Smooth muscle cell (in vitro differentiated cells): ENCODE results near the gene TEAD4. TPM values are rescaled to one million over a fixed set of nuclear protein-coding genes. Genes with fewer than 3 reads are reported as not detected.

Experiments used
- DNase-seq: peaks from one replicate; lab custom pipeline; 2025; ENCODE audit not compliant: unreplicated experiment; lab: John Stamatoyannopoulos, UW
- H2AFZ ChIP-seq: fragments of 200-600 bp; sonication (generic); 2 replicates; pipeline ENCODE4 v1.6.0; 2016; ENCODE audit warnings: antibody characterized with exemption, low read depth, mild to moderate bottlenecking
- H3F3A ChIP-seq: fragments of 200-600 bp; sonication (generic); 2 replicates; pipeline ENCODE4 v1.6.0; 2017; ENCODE audit warnings: antibody characterized with exemption, low read depth
- H3K27ac ChIP-seq: fragments of 200-600 bp; sonication (generic); 2 replicates; pipeline ENCODE4 v1.5.1; 2016; ENCODE audit warnings: low read depth, mild to moderate bottlenecking
- H3K27me3 ChIP-seq: fragments of 200-600 bp; sonication (generic); 2 replicates; pipeline ENCODE4 v1.6.1; 2016; ENCODE audit warnings: low read depth, mild to moderate bottlenecking
- H3K36me3 ChIP-seq: fragments of 200-600 bp; sonication (generic); 2 replicates; pipeline ENCODE4 v1.5.1; 2016; ENCODE audit warnings: low read depth
- H3K4me1 ChIP-seq: fragments of 200-600 bp; sonication (generic); 2 replicates; pipeline ENCODE4 v1.5.1; 2016; ENCODE audit warnings: low read depth
- H3K4me2 ChIP-seq: fragments of 200-600 bp; sonication (generic); 2 replicates; pipeline ENCODE4 v1.6.0; 2016; ENCODE audit warnings: mild to moderate bottlenecking
- H3K4me3 ChIP-seq: fragments of 200-600 bp; sonication (generic); 2 replicates; pipeline ENCODE4 v1.5.1; 2016; ENCODE audit warnings: mild to moderate bottlenecking
- H3K79me2 ChIP-seq: fragments of 200-600 bp; sonication (generic); 2 replicates; pipeline ENCODE4 v1.6.0; 2016; ENCODE audit warnings: low read depth, mild to moderate bottlenecking
- H3K9ac ChIP-seq: fragments of 200-600 bp; sonication (generic); 2 replicates; pipeline ENCODE4 v1.6.0; 2016; ENCODE audit warnings: low read depth
- H3K9me3 ChIP-seq: fragments of 200-600 bp; sonication (generic); replicated peaks from 2 replicates; pipeline ENCODE4 v1.5.1; 2016; ENCODE audit warnings: low read depth
- H4K20me1 ChIP-seq: fragments of 200-600 bp; sonication (generic); 2 replicates; pipeline ENCODE4 v1.6.0; 2016; ENCODE audit warnings: low read depth
- WGBS: methylation state at CpG from one replicate; pipeline ENCODE4 v1.1.7; 2016; ENCODE audit warnings: low lambda C conversion rate; 5-methylcytosine and 5-hydroxymethylcytosine counted together
- polyA plus RNA-seq: library from polyadenylated mRNA; unstranded; fragments of >200 nt; fragmentation: Nextera tagmentation; extraction: Ambion mirVana; gene quantifications from 2 replicates; pipeline ENCODE4 v1.2.1, GENCODE V29; 2016
- total RNA-seq: library from RNA; depleted of rRNA; stranded (reverse); fragments of >200 nt; gene quantifications from 2 replicates; pipeline ENCODE4 v1.2.3, GENCODE V29; 2014
- TF ChIP-seq, protein P1 (sequence below): fragments of 200-600 bp; sonication (generic); IDR thresholded peaks from 2 replicates; pipeline ENCODE4 v1.5.1; 2017; ENCODE audit warnings: borderline replicate concordance, mild to moderate bottlenecking, antibody characterized with exemption; ENCODE audit not compliant: insufficient read depth, poor library complexity, severe bottlenecking

The TEAD4 gene
- total and polyA plus RNA-seq, 2 experiments from 2014 or later: 12.0 to 14.3 TPM

DNA sequence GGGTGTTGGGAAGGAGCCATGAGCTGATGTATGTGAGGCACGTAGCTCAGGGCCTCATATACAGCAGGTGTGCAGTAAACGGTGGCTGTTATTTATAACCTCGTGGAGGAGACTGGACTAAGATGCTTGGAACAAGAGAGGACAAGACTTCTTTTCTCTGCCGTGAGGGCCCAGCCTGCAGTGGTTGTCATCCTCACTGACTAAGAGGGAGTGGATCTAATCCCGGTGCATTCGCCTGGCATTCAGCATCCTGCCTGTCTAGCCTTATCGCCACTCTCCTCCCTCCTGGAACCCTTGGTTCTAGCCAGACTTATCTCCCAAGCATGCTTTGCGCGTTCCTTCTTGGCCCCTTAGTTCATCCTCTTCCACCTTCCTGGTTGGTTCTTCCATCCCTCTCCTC, 121.9 kb downstream of the TEAD4 start:
- Histone ChIP-seq H3F3A (peaks cover 4% of the 10 kb centered on the region), H3K79me2 (peaks cover 34% of the 10 kb centered on the region), H3K4me2 (peak overlapping the region; percentile 50), H3K27ac (peak overlapping the region; percentile 57), H3K27me3 (no peaks in the 10 kb centered on the region), H3K4me1 (peaks cover 15% of the 10 kb centered on the region), H2AFZ (no peak overlapping the region), H4K20me1 (peaks cover 65% of the 10 kb centered on the region), H3K4me3 (no peak overlapping the region), H3K9me3 (no peaks in the 10 kb centered on the region), H3K36me3 (no peaks in the 10 kb centered on the region), H3K9ac (no peak overlapping the region)
- 52% methylated on average over 9 of the region's 9 CpGs for WGBS
- TF ChIP-seq, protein P1, sequence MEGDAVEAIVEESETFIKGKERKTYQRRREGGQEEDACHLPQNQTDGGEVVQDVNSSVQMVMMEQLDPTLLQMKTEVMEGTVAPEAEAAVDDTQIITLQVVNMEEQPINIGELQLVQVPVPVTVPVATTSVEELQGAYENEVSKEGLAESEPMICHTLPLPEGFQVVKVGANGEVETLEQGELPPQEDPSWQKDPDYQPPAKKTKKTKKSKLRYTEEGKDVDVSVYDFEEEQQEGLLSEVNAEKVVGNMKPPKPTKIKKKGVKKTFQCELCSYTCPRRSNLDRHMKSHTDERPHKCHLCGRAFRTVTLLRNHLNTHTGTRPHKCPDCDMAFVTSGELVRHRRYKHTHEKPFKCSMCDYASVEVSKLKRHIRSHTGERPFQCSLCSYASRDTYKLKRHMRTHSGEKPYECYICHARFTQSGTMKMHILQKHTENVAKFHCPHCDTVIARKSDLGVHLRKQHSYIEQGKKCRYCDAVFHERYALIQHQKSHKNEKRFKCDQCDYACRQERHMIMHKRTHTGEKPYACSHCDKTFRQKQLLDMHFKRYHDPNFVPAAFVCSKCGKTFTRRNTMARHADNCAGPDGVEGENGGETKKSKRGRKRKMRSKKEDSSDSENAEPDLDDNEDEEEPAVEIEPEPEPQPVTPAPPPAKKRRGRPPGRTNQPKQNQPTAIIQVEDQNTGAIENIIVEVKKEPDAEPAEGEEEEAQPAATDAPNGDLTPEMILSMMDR: no peak
- DNase-seq: no peak

DNA sequence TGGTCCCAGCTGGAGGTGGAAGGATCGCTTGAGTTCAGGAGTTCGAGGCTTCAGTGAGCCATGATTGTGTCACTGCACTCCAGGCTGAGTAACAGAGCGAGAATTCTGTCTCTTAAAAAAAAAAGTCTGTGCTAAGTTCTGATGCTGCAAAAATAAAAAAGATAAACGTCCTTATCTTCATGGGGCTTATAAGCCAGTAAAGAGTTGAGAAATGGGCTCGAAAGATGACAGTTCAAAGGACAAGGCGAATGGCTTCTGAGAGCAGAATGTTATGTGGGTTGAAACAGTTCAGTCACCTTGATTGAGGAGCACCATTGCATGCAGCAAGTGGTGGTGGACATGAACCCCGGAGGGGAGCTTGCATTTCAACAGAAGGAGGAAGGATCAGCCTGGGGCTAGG, 122.7 kb downstream of the TEAD4 start:
- H2AFZ ChIP-seq: no peak overlapping the region
- H3K79me2 ChIP-seq: peaks cover 38% of the 10 kb centered on the region
- H3K9ac ChIP-seq: no peak overlapping the region
- TF ChIP-seq, protein P1: no peak
- no peak overlapping the region for H3K4me2 ChIP-seq
- H4K20me1 ChIP-seq: peaks cover 73% of the 10 kb centered on the region
- peaks cover 4% of the 10 kb centered on the region for H3F3A ChIP-seq
- no peaks in the 10 kb centered on the region for H3K9me3 ChIP-seq
- no peaks in the 10 kb centered on the region for H3K27me3 ChIP-seq
- no peak overlapping the region for H3K27ac ChIP-seq
- no peaks in the 10 kb centered on the region for H3K36me3 ChIP-seq
- 52% methylated on average over 7 of the region's 7 CpGs for WGBS
- DNase-seq: no peak
- no peak overlapping the region for H3K4me3 ChIP-seq
- H3K4me1 ChIP-seq: peaks cover 15% of the 10 kb centered on the region

DNA sequence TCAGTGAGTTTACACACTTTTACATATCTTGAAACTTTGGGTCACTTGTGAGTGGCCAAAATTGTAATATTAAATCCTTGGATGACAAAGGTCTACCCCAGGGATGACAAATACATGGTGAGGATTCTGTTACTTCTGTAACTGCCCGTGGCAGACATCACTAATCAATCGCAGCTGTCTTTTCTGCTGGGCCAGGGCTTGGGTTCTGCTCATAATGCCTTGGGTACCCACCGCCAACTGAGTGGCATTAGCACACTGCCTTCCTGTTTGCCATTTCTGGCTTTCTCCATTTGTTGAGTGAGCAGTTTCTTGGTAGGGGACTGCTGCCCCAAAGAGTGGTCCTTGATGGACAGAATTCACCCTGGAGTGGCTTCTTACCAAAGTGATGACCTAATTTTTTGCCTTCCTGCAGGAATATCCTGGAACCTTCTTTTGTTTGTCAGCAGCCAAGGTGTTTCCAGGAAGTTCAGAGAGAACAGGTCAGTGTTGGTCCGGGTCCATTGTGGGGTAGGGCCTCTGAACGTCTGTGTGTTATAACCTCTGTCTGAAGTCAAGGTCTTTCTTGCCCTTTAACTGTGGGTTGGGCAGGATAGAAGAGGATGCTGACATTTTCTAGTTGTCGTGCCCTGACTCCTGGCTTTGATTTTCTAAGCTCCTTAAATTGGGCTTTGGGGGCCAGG, 124.2 kb downstream of the TEAD4 start:
- no peaks in the 10 kb centered on the region for H3K9me3 ChIP-seq
- H3K9ac ChIP-seq: no peak overlapping the region
- H4K20me1 ChIP-seq: peaks cover 79% of the 10 kb centered on the region
- H3K4me2 ChIP-seq: no peak overlapping the region
- TF ChIP-seq, protein P1: no peak
- H3K4me1 ChIP-seq: peaks cover 15% of the 10 kb centered on the region
- H3K79me2 ChIP-seq: peaks cover 30% of the 10 kb centered on the region
- H3K27ac ChIP-seq: peak overlapping the region; percentile 24
- DNase-seq: no peak
- H2AFZ ChIP-seq: no peak overlapping the region
- no peaks in the 10 kb centered on the region for H3K27me3 ChIP-seq
- peaks cover 4% of the 10 kb centered on the region for H3F3A ChIP-seq
- WGBS: 79% methylated on average over 6 of the region's 6 CpGs
- no peak overlapping the region for H3K4me3 ChIP-seq
- H3K36me3 ChIP-seq: no peaks in the 10 kb centered on the region

DNA sequence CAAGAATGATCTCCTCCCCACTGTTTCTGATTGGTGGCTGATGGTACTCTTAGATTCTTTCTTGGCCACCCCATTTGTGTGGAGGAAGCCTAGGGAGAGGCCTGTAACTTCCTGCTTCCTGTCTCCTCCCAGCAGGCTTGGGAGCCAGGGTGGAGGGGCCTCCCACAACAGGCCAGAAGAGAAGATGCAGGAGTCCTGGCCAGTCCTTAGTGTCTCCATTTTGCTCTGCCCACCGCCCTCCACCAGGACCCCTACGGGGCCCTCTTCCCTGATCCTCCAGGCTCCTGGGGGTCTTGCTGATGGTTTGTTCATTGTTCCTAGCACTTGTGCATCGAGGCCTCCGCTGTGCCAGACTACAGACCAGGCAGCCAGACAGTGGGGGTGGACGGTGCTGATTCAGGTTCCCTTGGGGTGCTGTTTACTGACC, 124.7 kb downstream of the TEAD4 start:
- Histone ChIP-seq H3K27me3 (no peaks in the 10 kb centered on the region), H3K36me3 (no peaks in the 10 kb centered on the region), H3K79me2 (peaks cover 25% of the 10 kb centered on the region), H4K20me1 (peaks cover 81% of the 10 kb centered on the region), H3K9me3 (no peaks in the 10 kb centered on the region), H3K4me2 (no peak overlapping the region), H3K27ac (peak overlapping the region; percentile 24), H3K4me3 (no peak overlapping the region), H2AFZ (no peak overlapping the region), H3K9ac (no peak overlapping the region), H3K4me1 (peaks cover 15% of the 10 kb centered on the region), H3F3A (peaks cover 4% of the 10 kb centered on the region)
- 68% methylated on average over 5 of the region's 5 CpGs for WGBS
- no peak for DNase-seq
- TF ChIP-seq, protein P1: no peak
